IMR-90 (cell line): Measurements from ENCODE around the gene FAM78A.

Experiments used
- CEBPB ChIP-seq: IDR thresholded peaks from 2 replicates; pipeline ENCODE4 v1.6.1; 2012; ENCODE audit warnings: low read depth, low read length, improper control_type of control experiment
- CHD1 ChIP-seq: IDR thresholded peaks from 2 replicates; pipeline ENCODE4 v1.6.1; 2012; ENCODE audit warnings: low read depth, low read length, improper control_type of control experiment
- POLR2A ChIP-seq: IDR thresholded peaks from 2 replicates; pipeline ENCODE4 v1.6.1; 2012; ENCODE audit warnings: mild to moderate bottlenecking, low read depth, low read length
- RAD21 ChIP-seq: IDR thresholded peaks from 2 replicates; pipeline ENCODE4 v1.6.1; 2012; ENCODE audit warnings: low read length, improper control_type of control experiment
- RCOR1 ChIP-seq: IDR thresholded peaks from 2 replicates; pipeline ENCODE4 v1.6.1; 2012; ENCODE audit warnings: mild to moderate bottlenecking, low read length, improper control_type of control experiment; ENCODE audit not compliant: insufficient replicate concordance
- RFX5 ChIP-seq: IDR thresholded peaks from 2 replicates; pipeline ENCODE4 v1.8.0; 2012; ENCODE audit warnings: low read depth, mild to moderate bottlenecking, low read length, moderate library complexity
- SMC3 ChIP-seq: fragments of 150-350 bp; IDR thresholded peaks from 2 replicates; pipeline ENCODE4 v1.6.1; 2016; ENCODE audit warnings: low read depth, mild to moderate bottlenecking, antibody characterized with exemption, low read length, moderate library complexity
- TF ChIP-seq, protein P1 (sequence below): conservative IDR thresholded peaks from 2 replicates; pipeline ENCODE4 v1.5.1; 2012; ENCODE audit warnings: mild to moderate bottlenecking, low read depth, low read length, improper control_type of control experiment

DNA sequence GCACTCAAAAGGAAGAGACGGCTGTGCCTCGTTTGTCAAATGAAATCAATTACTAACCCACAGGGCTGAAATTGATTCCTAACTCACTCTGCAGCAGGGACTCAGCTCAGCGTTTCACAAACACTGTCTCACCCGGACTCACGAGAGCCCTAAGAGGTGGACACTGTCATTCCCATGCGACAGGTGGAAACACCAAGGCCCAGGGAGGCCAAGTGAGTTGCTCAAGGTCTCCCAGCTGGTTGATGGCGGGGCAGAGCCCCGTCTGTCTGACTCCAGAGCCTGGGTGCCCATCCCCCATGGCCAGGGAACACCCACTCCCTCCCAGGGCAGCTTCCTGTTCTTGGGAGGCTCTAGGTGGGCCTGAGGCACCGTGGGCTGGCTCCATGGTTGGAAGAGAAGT, 11.9 kb upstream of the FAM78A start:
- TF ChIP-seq, protein P1, sequence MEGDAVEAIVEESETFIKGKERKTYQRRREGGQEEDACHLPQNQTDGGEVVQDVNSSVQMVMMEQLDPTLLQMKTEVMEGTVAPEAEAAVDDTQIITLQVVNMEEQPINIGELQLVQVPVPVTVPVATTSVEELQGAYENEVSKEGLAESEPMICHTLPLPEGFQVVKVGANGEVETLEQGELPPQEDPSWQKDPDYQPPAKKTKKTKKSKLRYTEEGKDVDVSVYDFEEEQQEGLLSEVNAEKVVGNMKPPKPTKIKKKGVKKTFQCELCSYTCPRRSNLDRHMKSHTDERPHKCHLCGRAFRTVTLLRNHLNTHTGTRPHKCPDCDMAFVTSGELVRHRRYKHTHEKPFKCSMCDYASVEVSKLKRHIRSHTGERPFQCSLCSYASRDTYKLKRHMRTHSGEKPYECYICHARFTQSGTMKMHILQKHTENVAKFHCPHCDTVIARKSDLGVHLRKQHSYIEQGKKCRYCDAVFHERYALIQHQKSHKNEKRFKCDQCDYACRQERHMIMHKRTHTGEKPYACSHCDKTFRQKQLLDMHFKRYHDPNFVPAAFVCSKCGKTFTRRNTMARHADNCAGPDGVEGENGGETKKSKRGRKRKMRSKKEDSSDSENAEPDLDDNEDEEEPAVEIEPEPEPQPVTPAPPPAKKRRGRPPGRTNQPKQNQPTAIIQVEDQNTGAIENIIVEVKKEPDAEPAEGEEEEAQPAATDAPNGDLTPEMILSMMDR: no peak
- TF ChIP-seq POLR2A (no peak), SMC3 (no peak), CHD1 (no peak), RCOR1 (no peak), RAD21 (no peak), CEBPB (no peak), RFX5 (no peak)
